ENCODE data around the gene NT5C3B.
"Not testable (repeated sequence)": the region's sequence is repeated elsewhere in the genome, so short reads cannot be mapped to it uniquely, and the experiment has no call there.

The NT5C3B gene

GRCh38 chr17:41837761-41838538, 1.9 kb upstream of the NT5C3B start, which contains the start of gene KLHL10:
Gene KLHL10, plus strand, starts transcription at chr17:41837825. Its CDS starts 108 bp downstream, at chr17:41837933.
- DNase-seq, result no peak

GRCh38 chr17:41836550-41837196, 641 bp upstream of the NT5C3B start:
- DNase-seq, result no peak

GRCh38 chr17:41835214-41835799, 725 bp downstream of the NT5C3B start:
- DNase-seq, result no peak

- DNase-seq, result not testable (repeated sequence)
Observed at GRCh38 chr17:41829961-41830360, 6.1 kb downstream of the NT5C3B start.

GRCh38 chr17:41825175-41825845, 10.7 kb downstream of the NT5C3B start:
- DNase-seq, result no peak

GRCh38 chr17:41824086-41824485, 11.9 kb downstream of the NT5C3B start:
- no peak for DNase-seq

- no peak for DNase-seq
Observed at GRCh38 chr17:41823580-41823979, 12.5 kb downstream of the NT5C3B start.

GRCh38 chr17:41823141-41823524, 12.9 kb downstream of the NT5C3B start:
- DNase-seq, result no peak

GRCh38 chr17:41822216-41823140, 13.6 kb downstream of the NT5C3B start:
- no peak for DNase-seq

GRCh38 chr17:41821776-41822175, 14.3 kb downstream of the NT5C3B start:
- no peak for DNase-seq

GRCh38 chr17:41818024-41818423, 18.0 kb downstream of the NT5C3B start:
- DNase-seq, result no peak

- DNase-seq, result no peak
Observed at GRCh38 chr17:41816637-41817320, 19.3 kb downstream of the NT5C3B start.

- DNase-seq, result no peak
Observed at GRCh38 chr17:41814195-41814594, 21.8 kb downstream of the NT5C3B start.

- DNase-seq, result no peak
Observed at GRCh38 chr17:41813699-41814124, 22.3 kb downstream of the NT5C3B start.

- no peak for DNase-seq
Observed at GRCh38 chr17:41813152-41813680, 22.8 kb downstream of the NT5C3B start.

GRCh38 chr17:41812381-41813151, 23.5 kb downstream of the NT5C3B start, which contains the start of gene FKBP10:
Gene FKBP10, plus strand, starts transcription at chr17:41813004. Its CDS starts 31 bp downstream, at chr17:41813035.
- DNase-seq, result no peak

GRCh38 chr17:41811549-41812380, 24.3 kb downstream of the NT5C3B start, which contains the start of gene P3H4:
Gene P3H4, minus strand, starts transcription at chr17:41811949. Its CDS starts 34 bp downstream, at chr17:41811915.
- peak; percentile 31 for DNase-seq

- no peak for DNase-seq
Observed at GRCh38 chr17:41810659-41811548, 25.1 kb downstream of the NT5C3B start.

Data from GF-D8 (cell line).